ENCODE measurements around the gene CHRNA5. TPM values are rescaled to one million over a fixed set of nuclear protein-coding genes. Genes with fewer than 3 reads are reported as not detected.
"Not testable (repeated sequence)": the region's sequence is repeated elsewhere in the genome, so short reads cannot be mapped to it uniquely, and the experiment has no call there.

CHRNA5 gene
- total RNA-seq, 1 donor, result 2.2 TPM

DNA sequence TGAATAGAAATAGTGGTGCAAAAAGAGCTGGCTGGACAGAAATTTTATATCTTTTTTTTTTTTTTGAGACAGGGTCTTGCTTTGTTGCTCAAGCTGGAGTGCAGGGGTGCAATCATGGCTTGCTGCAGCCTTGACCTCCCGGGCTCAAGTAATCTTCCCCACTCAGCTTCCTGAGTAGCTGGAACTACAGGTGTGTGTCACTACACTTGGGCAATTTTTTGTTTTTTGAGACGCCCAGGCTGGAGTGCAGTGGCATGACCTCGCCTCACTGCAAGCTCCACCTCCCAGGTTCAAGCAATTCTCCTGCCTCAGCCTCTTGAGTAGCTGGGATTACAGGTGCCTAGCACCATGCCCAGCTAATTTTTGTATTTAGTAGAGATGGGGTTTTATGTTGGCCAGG, 33.0 kb downstream of the CHRNA5 start:
- DNase-seq (ENCODE audit: low read depth), result no peak
- TF ChIP-seq, protein P1, sequence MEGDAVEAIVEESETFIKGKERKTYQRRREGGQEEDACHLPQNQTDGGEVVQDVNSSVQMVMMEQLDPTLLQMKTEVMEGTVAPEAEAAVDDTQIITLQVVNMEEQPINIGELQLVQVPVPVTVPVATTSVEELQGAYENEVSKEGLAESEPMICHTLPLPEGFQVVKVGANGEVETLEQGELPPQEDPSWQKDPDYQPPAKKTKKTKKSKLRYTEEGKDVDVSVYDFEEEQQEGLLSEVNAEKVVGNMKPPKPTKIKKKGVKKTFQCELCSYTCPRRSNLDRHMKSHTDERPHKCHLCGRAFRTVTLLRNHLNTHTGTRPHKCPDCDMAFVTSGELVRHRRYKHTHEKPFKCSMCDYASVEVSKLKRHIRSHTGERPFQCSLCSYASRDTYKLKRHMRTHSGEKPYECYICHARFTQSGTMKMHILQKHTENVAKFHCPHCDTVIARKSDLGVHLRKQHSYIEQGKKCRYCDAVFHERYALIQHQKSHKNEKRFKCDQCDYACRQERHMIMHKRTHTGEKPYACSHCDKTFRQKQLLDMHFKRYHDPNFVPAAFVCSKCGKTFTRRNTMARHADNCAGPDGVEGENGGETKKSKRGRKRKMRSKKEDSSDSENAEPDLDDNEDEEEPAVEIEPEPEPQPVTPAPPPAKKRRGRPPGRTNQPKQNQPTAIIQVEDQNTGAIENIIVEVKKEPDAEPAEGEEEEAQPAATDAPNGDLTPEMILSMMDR (IDR thresholded peaks at IDR 0.05; ENCODE audit: insufficient read depth, low read depth, low read length), result no peak
- no peak overlapping the region for H3K4me3 ChIP-seq (ENCODE audit: low read depth, low read length)

- no peak overlapping the region for H3K4me3 ChIP-seq (ENCODE audit: low read depth, low read length)
- DNase-seq (ENCODE audit: low read depth), result no peak
- TF ChIP-seq, protein P1 (IDR thresholded peaks at IDR 0.05; ENCODE audit: insufficient read depth, low read depth, low read length), result no peak
Observed at GRCh38 chr15:78599189-78599588, 33.9 kb downstream of the CHRNA5 start.

DNA sequence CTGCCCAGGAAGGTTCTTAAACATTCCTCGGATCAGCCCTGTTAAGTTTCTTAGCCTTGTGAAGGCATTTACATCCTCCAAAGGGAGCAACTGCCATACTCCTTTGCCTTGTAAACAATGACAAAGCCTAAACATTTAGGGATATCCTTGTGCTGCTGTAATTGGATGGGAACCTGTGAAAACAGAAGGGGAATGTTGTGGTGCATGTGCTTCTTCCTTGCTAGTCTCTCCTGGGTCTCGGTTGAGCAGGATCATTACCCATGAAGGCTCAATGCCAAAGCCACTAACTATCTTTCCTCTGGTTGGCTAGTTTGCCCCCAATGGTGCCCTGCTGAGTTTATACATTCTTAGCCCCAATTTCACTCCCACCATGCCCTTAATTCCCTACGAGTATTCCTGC, 38.1 kb downstream of the CHRNA5 start:
- TF ChIP-seq, protein P1 (IDR thresholded peaks at IDR 0.05; ENCODE audit: insufficient read depth, low read depth, low read length), result no peak
- no peak overlapping the region for H3K4me3 ChIP-seq (ENCODE audit: low read depth, low read length)
- no peak for DNase-seq (ENCODE audit: low read depth)

DNA sequence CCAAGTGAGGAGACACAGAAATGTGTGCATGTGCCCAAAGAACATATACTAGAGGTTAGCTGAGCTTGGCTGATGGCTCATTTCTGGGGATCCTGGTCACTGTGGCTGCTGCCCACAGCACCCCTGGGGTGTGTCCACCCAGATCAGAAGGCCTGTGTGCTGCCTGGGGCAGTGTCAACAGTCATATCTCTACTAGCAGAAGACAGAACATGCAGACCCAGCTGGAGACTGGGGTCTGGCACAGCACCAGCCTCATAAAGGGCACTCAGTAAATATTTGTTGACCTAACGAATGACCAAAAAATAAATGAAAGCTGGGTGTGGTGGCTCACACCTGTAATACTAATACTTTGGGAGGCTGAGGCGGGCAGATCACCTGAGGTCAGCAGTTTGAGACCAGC, 39.1 kb downstream of the CHRNA5 start:
- TF ChIP-seq, protein P1 (IDR thresholded peaks at IDR 0.05; ENCODE audit: insufficient read depth, low read depth, low read length), result no peak

DNA sequence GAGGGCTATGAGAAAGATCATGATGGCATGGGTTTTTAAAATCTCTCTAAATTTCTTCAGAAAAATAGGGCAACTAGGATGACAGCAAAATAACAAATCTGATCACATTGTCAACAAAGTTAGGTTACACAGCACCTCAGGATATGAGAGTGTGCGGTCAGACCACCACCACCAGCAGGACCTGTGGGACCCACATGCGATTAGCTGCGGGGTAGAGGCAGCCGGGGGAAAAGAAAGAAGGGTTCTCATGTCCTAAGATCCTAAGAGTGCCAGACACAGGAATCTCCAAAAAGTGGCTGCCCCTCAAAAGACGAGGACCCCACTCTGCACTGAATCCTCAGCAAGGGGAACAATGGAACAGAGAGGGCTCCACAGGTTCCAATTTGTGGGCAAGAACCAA, 39.9 kb downstream of the CHRNA5 start:
- TF ChIP-seq, protein P1 (IDR thresholded peaks at IDR 0.05; ENCODE audit: insufficient read depth, low read depth, low read length), result no peak
- no peak for DNase-seq (ENCODE audit: low read depth)
- no peak overlapping the region for H3K4me3 ChIP-seq (ENCODE audit: low read depth, low read length)

More for the DNA sequence above, 39.1 kb downstream of the CHRNA5 start:
- DNase-seq (ENCODE audit: low read depth), result no peak
- H3K4me3 ChIP-seq (ENCODE audit: low read depth, low read length), result no peak overlapping the region

DNA sequence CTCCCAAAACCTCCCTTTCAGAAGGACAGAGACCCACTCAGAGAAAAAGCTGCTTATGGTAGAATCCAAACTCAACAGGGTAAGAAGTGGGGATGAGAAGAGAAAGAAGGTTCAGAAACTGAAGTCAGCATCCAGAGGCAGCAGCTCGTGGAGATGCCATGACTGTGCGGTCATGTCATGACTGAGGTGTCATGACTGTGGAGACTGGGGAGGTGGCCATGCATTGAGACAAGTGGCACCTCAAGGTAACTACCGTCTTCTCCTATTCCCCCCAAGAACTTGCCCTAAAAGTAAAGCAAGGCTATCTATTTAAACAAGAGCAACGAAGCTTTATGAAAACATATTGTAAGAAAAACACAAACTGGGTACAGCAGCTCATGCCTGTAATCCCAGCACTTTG, 40.4 kb downstream of the CHRNA5 start:
- no peak for DNase-seq (ENCODE audit: low read depth)
- TF ChIP-seq, protein P1 (IDR thresholded peaks at IDR 0.05; ENCODE audit: insufficient read depth, low read depth, low read length), result no peak
- H3K4me3 ChIP-seq (ENCODE audit: low read depth, low read length), result no peak overlapping the region

DNA sequence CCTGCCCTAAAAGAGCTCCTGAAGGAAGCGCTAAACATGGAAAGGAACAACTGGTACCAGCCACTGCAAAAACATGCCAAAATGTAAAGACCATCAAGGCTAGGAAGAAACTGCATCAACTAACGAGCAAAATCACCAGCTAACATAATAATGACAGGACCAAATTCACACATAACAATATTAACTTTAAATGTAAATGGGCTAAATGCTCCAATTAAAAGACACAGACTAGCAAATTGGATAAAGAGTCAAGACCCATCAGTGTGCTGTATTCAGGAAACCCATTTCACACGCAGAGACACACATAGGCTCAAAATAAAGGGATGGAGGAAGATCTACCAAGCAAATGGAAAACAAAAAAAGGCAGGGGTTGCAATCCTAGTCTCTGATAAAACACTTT, 44.2 kb downstream of the CHRNA5 start:
- not testable (repeated sequence) for H3K4me3 ChIP-seq (ENCODE audit: low read depth, low read length); DNase-seq (ENCODE audit: low read depth)

Data from fibroblast of villous mesenchyme (primary cell).